ENCODE measurements around the gene NPAS3.

DNA sequence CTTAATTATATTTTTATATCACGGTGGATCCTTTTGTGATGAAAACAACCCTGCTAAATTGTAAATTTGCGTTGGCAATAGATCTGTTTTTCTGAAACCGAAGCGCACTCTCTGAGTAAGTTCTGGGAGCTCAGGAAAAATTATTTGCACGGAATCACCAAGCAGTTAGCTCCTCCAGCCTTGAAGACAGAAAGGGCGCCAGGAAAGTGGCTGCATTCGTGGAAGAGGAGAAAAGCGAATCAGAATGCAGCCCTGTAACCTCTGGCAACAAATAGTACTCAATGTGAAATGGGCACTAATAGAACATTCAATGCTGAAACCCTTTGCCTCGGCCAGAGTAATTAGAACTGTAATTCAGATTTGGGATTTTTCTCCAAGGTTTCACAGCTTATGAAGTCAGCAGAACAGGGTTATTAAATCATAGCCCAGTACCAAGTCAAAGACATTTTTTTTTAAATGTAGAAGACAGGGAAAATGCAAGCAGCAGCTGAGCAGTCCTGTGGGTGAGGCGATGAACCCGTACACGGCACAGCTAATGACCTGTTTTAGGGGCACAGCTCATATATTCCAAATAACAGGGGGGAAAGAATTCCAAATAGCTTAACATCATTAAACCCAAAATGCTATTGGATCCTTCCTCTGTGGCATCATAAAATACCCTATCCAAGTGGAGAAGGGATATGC is 760.8 kb downstream of the NPAS3 start:
- TF ChIP-seq, protein P1, sequence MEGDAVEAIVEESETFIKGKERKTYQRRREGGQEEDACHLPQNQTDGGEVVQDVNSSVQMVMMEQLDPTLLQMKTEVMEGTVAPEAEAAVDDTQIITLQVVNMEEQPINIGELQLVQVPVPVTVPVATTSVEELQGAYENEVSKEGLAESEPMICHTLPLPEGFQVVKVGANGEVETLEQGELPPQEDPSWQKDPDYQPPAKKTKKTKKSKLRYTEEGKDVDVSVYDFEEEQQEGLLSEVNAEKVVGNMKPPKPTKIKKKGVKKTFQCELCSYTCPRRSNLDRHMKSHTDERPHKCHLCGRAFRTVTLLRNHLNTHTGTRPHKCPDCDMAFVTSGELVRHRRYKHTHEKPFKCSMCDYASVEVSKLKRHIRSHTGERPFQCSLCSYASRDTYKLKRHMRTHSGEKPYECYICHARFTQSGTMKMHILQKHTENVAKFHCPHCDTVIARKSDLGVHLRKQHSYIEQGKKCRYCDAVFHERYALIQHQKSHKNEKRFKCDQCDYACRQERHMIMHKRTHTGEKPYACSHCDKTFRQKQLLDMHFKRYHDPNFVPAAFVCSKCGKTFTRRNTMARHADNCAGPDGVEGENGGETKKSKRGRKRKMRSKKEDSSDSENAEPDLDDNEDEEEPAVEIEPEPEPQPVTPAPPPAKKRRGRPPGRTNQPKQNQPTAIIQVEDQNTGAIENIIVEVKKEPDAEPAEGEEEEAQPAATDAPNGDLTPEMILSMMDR (IDR thresholded peaks at IDR 0.05): no peak
- no peak for TF ChIP-seq POLR2A (IDR thresholded peaks at IDR 0.05)
